SK-N-MC (cell line): Measurements from ENCODE around the gene MCF2L.

Experiments used
- EZH2 ChIP-seq: fragments of 200-600 bp; sonication (generic); IDR thresholded peaks from one replicate; pipeline ENCODE4 v1.6.1; 2017; ENCODE audit warnings: antibody characterized with exemption
- FOXP2 ChIP-seq: optimal IDR thresholded peaks from 2 replicates; pipeline ENCODE3; 2011; ENCODE audit warnings: mild to moderate bottlenecking, moderate library complexity; ENCODE audit not compliant: insufficient read depth; ENCODE audit errors: extremely low read length, control extremely low read depth
- POLR2AphosphoS5 ChIP-seq: IDR thresholded peaks from 2 replicates; pipeline ENCODE4 v1.6.1; 2012; ENCODE audit warnings: mild to moderate bottlenecking, low read depth, low read length, borderline replicate concordance

DNA sequence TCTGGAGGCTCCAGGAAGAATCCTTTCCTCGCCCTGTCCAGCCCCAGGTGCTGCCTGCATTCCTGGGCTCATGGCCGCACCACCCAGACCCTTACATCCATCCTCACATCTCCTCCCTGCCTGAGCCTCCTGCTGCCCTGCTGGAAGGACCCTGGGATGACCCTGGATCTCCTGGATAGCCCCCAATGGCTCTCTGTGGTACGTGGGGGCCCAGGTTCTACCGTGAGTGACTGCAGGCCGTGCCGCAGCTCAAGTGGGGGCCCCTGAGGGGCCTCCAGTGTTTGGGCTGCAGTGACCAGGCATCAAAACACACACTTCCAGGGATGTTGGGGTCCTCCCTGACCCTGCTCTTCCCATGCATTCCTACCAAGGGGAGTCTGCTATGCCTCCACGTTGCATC lies 8.3 kb upstream of the MCF2L start:
- no peak for TF ChIP-seq POLR2AphosphoS5
- TF ChIP-seq EZH2, result no peak
- TF ChIP-seq FOXP2, result no peak
